ENCODE results near the gene COX4I2. TPM values are rescaled to one million over a fixed set of nuclear protein-coding genes. Genes with fewer than 3 reads are reported as not detected.
A peak's percentile ranks its signal among the peaks of the same experiment; 100 is the strongest.
"Not testable (repeated sequence)": the region's sequence is repeated elsewhere in the genome, so short reads cannot be mapped to it uniquely, and the experiment has no call there.

The COX4I2 gene
- total RNA-seq, 2 experiments from 2014 or later = not detected

DNA sequence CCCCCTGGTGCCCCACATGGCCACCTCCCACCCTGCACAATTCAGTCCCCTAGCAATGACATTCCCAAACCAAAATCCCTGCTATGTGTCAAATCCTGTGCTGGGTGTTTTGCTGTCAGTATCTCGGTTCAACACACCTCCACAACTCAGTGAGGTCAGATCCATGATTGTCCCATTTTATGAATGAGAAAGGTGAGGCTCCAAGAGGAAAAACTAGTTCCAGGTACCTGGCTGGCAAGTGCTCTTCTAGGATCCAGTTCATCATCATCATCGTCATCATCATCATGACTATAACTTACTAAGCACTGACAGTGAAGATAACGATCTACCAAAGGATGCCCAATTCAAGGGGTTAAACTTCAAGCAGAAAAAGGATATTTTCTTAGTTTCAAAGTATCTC, 17.5 kb upstream of the COX4I2 start:
- no peak for DNase-seq
- Mint-ChIP-seq H3K27ac (no peak overlapping the region), H3K36me3 (no peaks in the 10 kb centered on the region)

GRCh38 chr20:31623123-31623505, 14.6 kb upstream of the COX4I2 start:
- H3K4me1 Mint-ChIP-seq; H3K36me3 Mint-ChIP-seq; H3K4me3 Mint-ChIP-seq; DNase-seq; H3K9me3 Mint-ChIP-seq; POLR2A ChIA-PET; H3K27me3 Mint-ChIP-seq; H3K27ac Mint-ChIP-seq; ATAC-seq (ENCODE audit: low read depth): not testable (repeated sequence)

More for the DNA sequence above, 17.5 kb upstream of the COX4I2 start:
- Mint-ChIP-seq H3K9me3 (no peaks in the 10 kb centered on the region), H3K4me3 (no peak overlapping the region), H3K27me3 (peaks cover 7% of the 10 kb centered on the region), H3K4me1 (peaks cover 5% of the 10 kb centered on the region)
- POLR2A ChIA-PET = no interaction called here
- ATAC-seq (ENCODE audit: low read depth) = no peak

DNA sequence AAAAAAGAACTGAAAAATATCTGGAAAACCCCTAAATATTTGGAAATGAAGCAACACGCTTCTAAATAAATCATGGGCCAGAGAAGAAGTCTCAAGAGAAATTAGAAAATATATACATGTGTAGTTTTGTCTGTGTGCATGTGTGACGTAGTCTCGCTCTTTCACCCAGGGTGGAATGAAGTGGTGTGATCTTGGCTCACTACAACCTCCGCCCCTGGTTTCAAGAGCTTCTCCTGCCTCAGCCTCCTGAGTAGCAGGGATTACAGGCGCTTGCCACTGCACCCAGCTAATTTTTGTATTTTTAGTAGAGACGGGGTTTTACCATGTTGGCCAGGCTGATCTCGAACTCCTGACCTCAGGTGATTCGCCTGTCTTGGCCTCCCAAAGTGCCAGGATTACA, 11.2 kb upstream of the COX4I2 start:
- POLR2A ChIA-PET = interaction anchor here (0.6 to 0.7 kb wide), 3 partner anchors 14 to 143 kb away, joined by 3 to 5 read pairs (median 3); no protein-coding TSS in a partner anchor
- H3K4me1 Mint-ChIP-seq; H3K27ac Mint-ChIP-seq; ATAC-seq (ENCODE audit: low read depth); H3K27me3 Mint-ChIP-seq; H3K4me3 Mint-ChIP-seq; H3K9me3 Mint-ChIP-seq; H3K36me3 Mint-ChIP-seq; DNase-seq: not testable (repeated sequence)

DNA sequence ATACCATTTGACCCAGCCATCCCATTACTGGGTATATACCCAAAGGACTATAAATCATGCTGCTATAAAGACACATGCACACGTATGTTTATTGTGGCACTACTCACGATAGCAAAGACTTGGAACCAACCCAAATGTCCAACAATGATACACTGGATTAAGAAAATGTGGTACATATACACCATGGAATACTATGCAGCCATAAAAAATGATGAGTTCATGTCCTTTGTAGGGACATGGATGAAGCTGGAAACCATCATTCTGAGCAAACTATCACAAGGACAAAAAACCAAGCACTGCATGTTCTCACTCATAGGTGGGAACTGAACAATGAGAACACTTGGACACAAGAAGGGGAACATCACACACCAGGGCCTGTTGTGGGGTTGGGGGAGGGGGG, 9.7 kb upstream of the COX4I2 start:
- H3K4me1 Mint-ChIP-seq; H3K27me3 Mint-ChIP-seq; H3K4me3 Mint-ChIP-seq; H3K9me3 Mint-ChIP-seq; DNase-seq; H3K36me3 Mint-ChIP-seq; POLR2A ChIA-PET; H3K27ac Mint-ChIP-seq; ATAC-seq (ENCODE audit: low read depth): not testable (repeated sequence)

DNA sequence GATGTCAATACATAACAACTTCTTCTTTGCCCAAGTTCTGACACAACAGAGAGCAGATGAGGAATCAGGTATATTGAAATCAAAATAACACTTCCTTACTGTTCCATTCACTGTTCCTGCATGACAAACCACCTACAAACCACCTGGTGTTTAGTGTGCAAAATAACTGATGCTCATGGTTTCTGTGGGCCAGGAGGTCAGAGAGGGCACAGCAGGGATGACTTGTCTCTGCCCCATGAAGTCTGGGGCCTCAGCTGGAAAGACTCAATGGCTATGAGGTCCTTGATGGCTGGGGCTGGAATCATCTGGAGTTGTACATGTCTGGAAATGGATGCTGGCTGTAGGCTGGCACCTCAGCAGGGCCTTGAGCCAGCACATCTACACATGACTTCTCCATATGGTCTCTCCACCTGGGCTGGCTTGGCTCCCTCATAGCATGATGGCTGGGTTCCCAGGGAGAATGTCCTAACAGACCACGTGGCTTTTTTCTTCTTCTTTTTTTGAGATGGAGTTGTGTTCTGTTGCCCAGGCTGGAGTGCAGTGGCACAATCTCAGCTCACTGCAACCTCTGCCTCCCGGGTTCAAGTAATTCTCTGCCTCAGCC, 7.4 kb upstream of the COX4I2 start:
- Mint-ChIP-seq H3K4me1 (peaks cover 7% of the 10 kb centered on the region), H3K36me3 (no peaks in the 10 kb centered on the region), H3K27me3 (peaks cover 2% of the 10 kb centered on the region), H3K27ac (no peak overlapping the region), H3K4me3 (no peak overlapping the region), H3K9me3 (no peaks in the 10 kb centered on the region)
- POLR2A ChIA-PET = interaction anchor here (0.6 kb wide), 1 partner anchor 88 kb away, joined by 4 read pairs; no protein-coding TSS in a partner anchor
- ATAC-seq (ENCODE audit: low read depth) (no peak), DNase-seq (no peak)

GRCh38 chr20:31632548-31633338, 5.0 kb upstream of the COX4I2 start:
- DNase-seq (no peak), ATAC-seq (ENCODE audit: low read depth) (no peak)
- Mint-ChIP-seq H3K9me3 (no peaks in the 10 kb centered on the region), H3K4me1 (peaks cover 7% of the 10 kb centered on the region), H3K27me3 (peaks cover 11% of the 10 kb centered on the region), H3K36me3 (no peaks in the 10 kb centered on the region), H3K4me3 (no peak overlapping the region), H3K27ac (no peak overlapping the region)
- POLR2A ChIA-PET = interaction anchor here (1.0 kb wide), 1 partner anchor 9 kb away, joined by 6 read pairs; no protein-coding TSS in a partner anchor

DNA sequence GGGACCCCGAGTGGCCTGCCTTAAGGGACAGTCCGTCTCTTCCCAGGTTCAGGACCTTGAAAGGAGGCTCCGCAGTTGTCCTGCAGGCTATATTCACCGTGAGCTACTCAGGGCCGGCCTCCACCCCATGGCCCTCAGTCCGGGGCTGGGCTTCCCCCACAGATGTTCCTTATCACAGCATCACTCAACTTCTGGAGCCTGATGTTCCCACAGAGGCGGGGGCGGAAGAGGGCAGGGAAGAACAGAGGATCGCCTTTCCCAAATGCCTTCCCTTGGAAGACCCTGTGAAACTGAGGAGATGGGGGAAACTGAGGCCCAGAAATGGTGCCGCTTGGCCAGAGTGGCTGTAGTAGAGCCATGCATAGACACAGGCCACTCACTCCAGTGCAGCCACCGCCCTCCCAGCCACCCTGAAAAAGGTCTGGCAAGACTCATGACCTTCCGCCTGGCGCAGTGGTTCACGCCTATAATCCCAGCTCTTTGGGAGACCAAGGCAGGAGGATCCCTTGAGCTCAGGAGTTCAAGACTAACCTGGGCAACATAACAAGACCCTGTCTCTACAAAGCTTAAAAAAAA, 4.3 kb upstream of the COX4I2 start:
- ATAC-seq (ENCODE audit: low read depth) = no peak
- H3K9me3 Mint-ChIP-seq = no peaks in the 10 kb centered on the region
- H3K27ac Mint-ChIP-seq = no peak overlapping the region
- no peak overlapping the region for H3K4me3 Mint-ChIP-seq
- DNase-seq = no peak
- H3K4me1 Mint-ChIP-seq = peaks cover 7% of the 10 kb centered on the region
- no peaks in the 10 kb centered on the region for H3K36me3 Mint-ChIP-seq
- POLR2A ChIA-PET = interaction anchor here (1.0 to 1.8 kb wide), 3 partner anchors 8 to 90 kb away, joined by 4 to 15 read pairs (median 6); no protein-coding TSS in a partner anchor
- H3K27me3 Mint-ChIP-seq = peaks cover 14% of the 10 kb centered on the region

- DNase-seq (no peak), ATAC-seq (ENCODE audit: low read depth) (no peak)
- Mint-ChIP-seq H3K4me3 (no peak overlapping the region), H3K27ac (no peak overlapping the region), H3K36me3 (no peaks in the 10 kb centered on the region), H3K4me1 (peaks cover 27% of the 10 kb centered on the region), H3K27me3 (peaks cover 38% of the 10 kb centered on the region), H3K9me3 (no peaks in the 10 kb centered on the region)
- POLR2A ChIA-PET = no interaction called here
Measured at GRCh38 chr20:31638317-31638716, 605 bp downstream of the COX4I2 start.

DNA sequence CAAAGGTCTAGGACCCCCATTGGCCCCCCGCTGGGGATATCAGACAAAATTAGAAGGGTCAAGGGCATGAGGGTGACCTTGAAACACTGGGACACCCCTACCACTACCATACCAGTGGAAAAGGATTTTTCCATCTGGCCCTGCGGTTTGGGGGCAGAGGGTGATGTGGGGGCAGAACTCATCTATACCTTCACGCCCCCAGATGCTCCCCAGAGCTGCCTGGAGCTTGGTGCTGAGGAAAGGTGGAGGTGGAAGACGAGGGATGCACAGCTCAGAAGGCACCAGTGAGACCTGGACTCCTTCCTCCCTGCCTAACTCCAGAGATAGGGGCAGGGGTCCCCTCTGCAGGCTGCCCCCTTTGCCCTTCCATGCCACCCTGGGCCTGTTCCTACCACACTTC, 1.1 kb downstream of the COX4I2 start:
- POLR2A ChIA-PET = interaction anchor here (0.6 kb wide), 1 partner anchor 89 kb away, joined by 4 read pairs; no protein-coding TSS in a partner anchor
- no peak overlapping the region for H3K4me3 Mint-ChIP-seq
- no peaks in the 10 kb centered on the region for H3K36me3 Mint-ChIP-seq
- no peak for DNase-seq
- no peak overlapping the region for H3K27ac Mint-ChIP-seq
- peaks cover 43% of the 10 kb centered on the region for H3K27me3 Mint-ChIP-seq
- peaks cover 32% of the 10 kb centered on the region for H3K4me1 Mint-ChIP-seq
- ATAC-seq (ENCODE audit: low read depth) = no peak
- no peaks in the 10 kb centered on the region for H3K9me3 Mint-ChIP-seq

DNA sequence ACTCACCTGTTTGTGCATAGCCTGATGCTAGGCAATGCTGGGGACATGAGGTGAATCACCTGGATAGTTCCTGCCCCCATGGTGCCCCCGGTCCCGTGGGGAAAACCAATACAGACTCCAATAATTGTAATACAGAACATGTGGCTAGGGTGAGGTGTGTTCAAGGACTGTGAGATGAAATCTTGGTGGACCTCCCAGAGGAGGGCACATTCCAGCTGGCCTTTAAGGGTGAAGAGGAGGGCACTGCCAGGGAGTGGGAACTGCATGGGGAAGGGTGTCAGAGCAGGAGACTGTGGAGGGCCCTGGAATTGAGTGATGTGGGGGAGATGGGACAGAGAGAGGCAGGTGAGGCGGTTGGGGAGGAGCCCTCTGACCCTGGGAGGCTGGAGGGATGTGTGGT, 2.5 kb downstream of the COX4I2 start:
- no peak for ATAC-seq (ENCODE audit: low read depth)

DNA sequence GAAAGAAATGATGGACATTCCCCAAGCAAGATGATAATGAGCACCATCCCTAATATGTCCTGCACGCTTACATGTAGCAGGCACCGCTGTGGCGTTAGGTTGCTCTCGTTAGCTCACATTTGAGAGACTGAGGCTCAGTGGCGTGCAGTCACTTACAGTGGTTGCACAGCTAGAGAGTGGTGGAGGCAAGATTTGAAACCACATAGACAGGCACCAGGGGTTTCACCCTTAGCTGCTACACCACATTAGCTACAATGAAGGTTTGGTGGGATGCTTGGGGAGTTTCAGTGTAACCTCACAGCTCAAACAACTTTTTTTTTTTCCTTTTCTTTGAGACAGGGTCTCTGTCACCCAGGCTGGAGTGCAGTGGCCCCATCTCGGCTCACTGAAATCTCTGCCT, 3.7 kb downstream of the COX4I2 start:
- peak; percentile 93 for ATAC-seq (ENCODE audit: low read depth)
- peaks cover 51% of the 10 kb centered on the region for H3K27me3 Mint-ChIP-seq
- no peaks in the 10 kb centered on the region for H3K9me3 Mint-ChIP-seq
- peaks cover 38% of the 10 kb centered on the region for H3K4me1 Mint-ChIP-seq
- no peaks in the 10 kb centered on the region for H3K36me3 Mint-ChIP-seq
- DNase-seq = no peak
- H3K27ac Mint-ChIP-seq = peak overlapping the region; percentile 25
- POLR2A ChIA-PET = interaction anchor here (0.6 to 1.2 kb wide), 5 partner anchors 9 to 82 kb away, joined by 3 to 8 read pairs (median 6); no protein-coding TSS in a partner anchor
- H3K4me3 Mint-ChIP-seq = peak overlapping the region; percentile 65

More for the DNA sequence above, 2.5 kb downstream of the COX4I2 start:
- Mint-ChIP-seq H3K27me3 (peaks cover 52% of the 10 kb centered on the region), H3K27ac (no peak overlapping the region), H3K4me1 (peaks cover 38% of the 10 kb centered on the region), H3K36me3 (no peaks in the 10 kb centered on the region), H3K9me3 (no peaks in the 10 kb centered on the region), H3K4me3 (peak overlapping the region; percentile 41)
- POLR2A ChIA-PET = interaction anchor here (0.5 to 1.0 kb wide), 2 partner anchors 14 to 76 kb away, joined by 3 to 8 read pairs; no protein-coding TSS in a partner anchor
- DNase-seq = no peak

GRCh38 chr20:31642837-31643236, 5.1 kb downstream of the COX4I2 start:
- Mint-ChIP-seq H3K9me3 (no peaks in the 10 kb centered on the region), H3K27ac (peak overlapping the region; percentile 6), H3K36me3 (no peaks in the 10 kb centered on the region), H3K27me3 (peaks cover 54% of the 10 kb centered on the region), H3K4me1 (peaks cover 41% of the 10 kb centered on the region), H3K4me3 (peak overlapping the region; percentile 55)
- ATAC-seq (ENCODE audit: low read depth) (peak; percentile 19), DNase-seq (no peak)
- POLR2A ChIA-PET = no interaction called here

DNA sequence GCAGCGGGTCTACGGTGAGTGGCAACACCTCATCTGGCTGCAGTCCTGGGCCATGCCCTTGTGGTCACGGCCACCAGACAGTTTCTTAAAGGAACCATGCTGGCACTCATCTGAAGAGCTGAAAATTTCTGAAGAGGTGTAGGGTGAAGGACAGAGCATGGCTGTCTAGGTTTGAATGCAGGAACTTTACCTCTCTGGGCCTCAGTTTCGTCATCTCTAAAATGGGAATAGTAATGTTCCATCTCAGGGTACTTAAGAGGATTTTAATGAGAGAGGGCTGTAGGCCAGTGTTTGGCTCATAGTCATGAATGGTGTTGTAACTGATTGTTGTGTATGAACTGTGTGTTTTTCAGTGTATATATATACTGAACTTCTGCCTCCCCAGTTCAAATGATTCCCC, 5.8 kb downstream of the COX4I2 start:
- H3K4me1 Mint-ChIP-seq = peaks cover 41% of the 10 kb centered on the region
- no peak for ATAC-seq (ENCODE audit: low read depth)
- H3K27ac Mint-ChIP-seq = no peak overlapping the region
- H3K4me3 Mint-ChIP-seq = no peak overlapping the region
- DNase-seq = no peak
- H3K9me3 Mint-ChIP-seq = no peaks in the 10 kb centered on the region
- peaks cover 56% of the 10 kb centered on the region for H3K27me3 Mint-ChIP-seq
- POLR2A ChIA-PET = no interaction called here
- no peaks in the 10 kb centered on the region for H3K36me3 Mint-ChIP-seq

Data from activated naive CD8-positive, alpha-beta T cell treated with anti-CD3 and anti-CD28 coated beads, Interleukin-2, amount 10 ng/mL, durations not matched to agents 7 days and 5 days (primary cell).